Activated CD4-positive, CD25-positive, alpha-beta regulatory T cell treated with anti-CD3 and anti-CD28 coated beads, Interleukin-2, amount 50 U/mL, for 72 hours (primary cell): ENCODE data around the gene OR4K13.

Experiments
- DNase-seq: peaks from one replicate; pipeline ENCODE4 v3.0.0; 2021

The OR4K13 gene, protein sequence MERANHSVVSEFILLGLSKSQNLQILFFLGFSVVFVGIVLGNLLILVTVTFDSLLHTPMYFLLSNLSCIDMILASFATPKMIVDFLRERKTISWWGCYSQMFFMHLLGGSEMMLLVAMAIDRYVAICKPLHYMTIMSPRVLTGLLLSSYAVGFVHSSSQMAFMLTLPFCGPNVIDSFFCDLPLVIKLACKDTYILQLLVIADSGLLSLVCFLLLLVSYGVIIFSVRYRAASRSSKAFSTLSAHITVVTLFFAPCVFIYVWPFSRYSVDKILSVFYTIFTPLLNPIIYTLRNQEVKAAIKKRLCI

DNA sequence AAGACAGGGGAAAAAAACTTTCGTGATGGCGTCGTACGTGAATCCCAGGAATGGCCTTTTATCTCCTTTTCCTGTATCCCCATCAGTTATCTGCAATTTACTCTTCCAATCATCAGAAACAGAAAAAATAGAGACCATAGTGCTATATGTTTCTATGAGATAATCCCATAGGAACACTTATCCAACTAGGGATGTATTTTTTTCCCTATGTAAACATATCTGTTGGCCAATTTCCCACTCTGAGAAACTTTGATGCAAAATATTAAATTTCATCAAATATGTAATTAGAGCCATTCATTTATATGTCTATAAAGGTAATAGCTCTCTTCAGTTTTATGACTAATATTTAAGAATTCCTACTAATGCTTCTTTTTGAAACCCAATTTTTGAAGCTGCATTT, at the start of gene OR4K13:
Gene OR4K13, minus strand, starts transcription at position 101 of the 400 bp plus-strand sequence. CDS start 1,280 bp downstream, outside the sequence.
- DNase-seq = no peak

DNA sequence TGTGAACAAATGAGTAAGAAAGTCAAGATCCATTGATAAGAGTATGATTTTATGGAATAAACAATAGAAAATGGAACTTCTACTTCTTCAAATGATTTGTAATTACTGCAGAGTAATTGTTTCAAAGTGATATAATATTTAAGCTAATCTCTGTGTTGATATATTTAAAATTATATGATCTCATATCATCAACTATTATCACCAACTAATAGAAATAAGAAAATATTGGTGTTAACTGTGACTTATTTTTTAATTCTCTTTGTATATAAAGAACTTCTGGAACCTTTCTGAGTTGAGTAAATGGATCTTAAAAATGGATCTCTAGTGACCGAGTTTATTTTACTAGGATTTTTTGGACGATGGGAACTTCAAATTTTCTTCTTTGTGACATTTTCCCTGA, 23.9 kb upstream of the OR4K13 start, which contains the start of gene OR4L1:
Gene OR4L1, plus strand, starts transcription at position 301 of the 400 bp plus-strand sequence. Its CDS starts 0 bp downstream, at position 301.
- no peak for DNase-seq

DNA sequence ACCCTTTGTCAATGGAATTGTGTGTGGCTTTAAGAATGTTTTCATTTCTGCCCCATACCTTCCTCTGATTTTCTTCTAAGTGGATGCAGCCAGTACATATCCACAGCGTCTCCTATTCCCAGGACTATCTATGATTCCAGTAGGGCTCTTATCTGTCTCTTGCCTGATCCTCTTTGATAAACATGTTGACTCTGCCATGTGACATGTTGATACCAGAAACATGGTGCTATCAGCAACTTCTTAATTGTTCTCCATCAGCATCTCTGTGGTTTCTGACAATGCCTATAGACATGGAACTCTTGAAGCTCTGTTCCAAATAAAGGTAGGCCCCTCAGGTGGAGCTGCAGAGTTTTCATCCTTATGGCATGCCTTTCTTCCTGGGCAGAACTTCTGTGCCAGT, 12.4 kb upstream of the OR4K13 start:
- no peak for DNase-seq

DNA sequence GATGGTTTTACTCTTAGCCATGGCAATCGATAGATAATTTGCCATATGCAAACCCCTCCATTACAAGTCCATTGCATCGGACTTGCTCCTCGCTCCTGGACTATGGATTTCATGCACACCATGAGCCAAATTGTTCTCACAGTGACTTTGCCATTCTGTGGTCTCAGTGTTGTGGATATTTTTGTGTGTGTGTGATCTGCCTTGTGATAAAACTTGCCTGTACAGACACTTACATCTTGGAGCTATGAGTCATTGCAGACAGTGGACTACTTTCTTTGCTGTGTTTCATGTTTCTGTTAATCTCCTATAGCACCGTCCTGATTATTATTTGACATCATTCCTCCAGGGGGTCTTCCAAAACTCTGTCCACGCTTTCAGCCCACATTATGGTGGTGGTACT, 8.4 kb upstream of the OR4K13 start:
- DNase-seq = no peak

DNA sequence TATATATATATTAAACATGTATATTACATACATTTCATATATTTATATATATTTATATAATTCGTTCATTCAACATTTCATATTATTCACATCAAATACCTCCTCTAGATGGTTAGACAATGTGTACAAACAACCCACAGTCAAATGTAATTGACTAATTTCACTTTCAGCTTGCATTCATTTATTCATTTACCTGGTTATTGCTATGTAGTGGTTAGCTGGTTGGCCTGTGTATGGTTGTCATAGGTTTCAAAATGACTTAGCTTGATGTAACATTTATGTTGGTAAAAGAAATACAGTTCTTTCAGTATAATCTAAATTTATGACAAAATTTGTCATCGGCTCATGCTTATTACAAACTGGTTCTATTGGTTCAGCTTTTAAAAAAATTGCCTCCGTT, 389 bp downstream of the OR4K13 start:
- DNase-seq = no peak

DNA sequence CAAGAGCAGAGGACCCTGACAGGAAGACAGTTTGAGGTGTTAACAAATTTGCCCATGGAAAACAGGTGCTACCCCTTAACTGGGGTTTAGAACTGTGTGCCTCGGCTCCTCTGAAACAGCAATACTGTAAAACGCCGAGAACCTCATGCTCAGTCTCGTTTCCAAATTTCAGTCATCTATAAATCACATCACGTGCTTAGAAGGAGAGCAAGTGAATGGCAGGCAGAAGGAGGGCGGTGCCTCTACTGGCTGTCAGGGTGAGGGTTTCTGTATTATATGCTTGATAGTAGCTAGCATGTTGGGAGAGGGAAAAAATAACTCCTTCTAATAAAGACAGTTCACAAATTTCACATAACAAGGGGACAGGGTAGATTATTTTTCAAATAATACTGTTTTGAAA, 4.8 kb downstream of the OR4K13 start:
- DNase-seq = no peak

DNA sequence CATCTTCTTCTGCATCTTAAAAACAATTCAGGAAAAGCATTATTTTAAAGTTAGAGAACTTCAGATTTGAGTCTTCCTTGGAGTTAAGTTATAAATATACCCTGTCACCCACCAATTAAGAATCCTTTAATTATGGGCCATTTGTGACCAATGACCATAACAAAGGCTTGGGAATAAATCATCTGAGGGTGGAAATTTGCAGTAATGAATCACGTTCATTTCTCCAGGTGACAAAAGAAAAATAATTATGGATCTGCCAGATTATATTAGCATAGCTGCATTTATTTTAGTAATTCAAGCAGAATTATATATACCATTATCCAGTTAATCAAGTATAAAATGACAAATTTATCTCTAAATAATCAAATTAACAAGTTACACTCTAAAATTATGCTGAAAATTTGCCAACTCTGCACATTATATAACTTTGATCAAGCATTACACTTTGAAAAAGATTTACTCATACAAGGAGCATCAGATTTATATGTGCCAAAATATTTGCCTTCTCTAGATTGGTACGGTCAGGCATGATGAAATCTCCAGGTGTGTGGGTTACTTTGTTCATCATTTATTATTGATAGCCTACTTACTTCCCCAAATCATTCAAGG, 16.5 kb downstream of the OR4K13 start, which contains the start of gene OR4K14:
Gene OR4K14, minus strand, starts transcription at position 51 of the 609 bp plus-strand sequence. CDS start 4,114 bp downstream, outside the sequence.
- no peak for DNase-seq

DNA sequence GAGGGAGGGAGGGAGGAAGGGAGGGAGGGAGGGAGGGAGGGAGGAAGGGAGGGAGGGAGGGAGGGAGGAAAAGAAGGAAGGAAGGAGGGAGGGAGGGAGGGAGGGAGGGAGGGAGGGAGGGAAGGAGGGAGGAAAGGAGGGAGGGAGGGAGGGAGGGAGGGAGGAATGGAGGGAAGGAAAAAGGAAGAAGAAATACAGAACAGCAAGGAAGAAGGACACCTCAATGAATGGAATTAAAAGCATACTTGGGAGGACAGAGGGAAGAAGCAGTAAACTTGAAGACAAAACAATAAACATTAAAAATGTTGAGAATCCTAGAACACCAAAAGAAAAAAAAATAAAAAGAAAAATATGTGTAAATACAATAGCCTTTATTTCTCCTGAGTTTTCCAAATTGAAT, 27.7 kb downstream of the OR4K13 start:
- no peak for DNase-seq

DNA sequence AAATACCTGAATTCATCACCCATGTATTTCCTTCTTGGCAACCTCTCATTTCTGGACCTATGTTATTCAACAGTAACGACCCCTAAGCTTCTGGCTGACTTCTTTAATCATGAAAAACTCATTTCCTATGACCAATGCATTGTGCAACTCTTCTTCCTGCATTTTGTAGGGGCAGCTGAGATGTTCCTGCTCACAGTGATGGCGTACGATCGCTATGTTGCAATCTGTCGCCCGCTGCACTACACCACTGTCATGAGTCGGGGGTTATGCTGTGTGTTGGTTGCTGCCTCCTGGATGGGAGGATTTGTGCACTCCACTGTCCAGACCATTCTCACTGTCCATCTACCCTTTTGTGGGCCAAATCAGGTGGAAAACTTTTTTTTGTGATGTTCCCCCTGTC, 33.5 kb downstream of the OR4K13 start:
- DNase-seq = no peak

DNA sequence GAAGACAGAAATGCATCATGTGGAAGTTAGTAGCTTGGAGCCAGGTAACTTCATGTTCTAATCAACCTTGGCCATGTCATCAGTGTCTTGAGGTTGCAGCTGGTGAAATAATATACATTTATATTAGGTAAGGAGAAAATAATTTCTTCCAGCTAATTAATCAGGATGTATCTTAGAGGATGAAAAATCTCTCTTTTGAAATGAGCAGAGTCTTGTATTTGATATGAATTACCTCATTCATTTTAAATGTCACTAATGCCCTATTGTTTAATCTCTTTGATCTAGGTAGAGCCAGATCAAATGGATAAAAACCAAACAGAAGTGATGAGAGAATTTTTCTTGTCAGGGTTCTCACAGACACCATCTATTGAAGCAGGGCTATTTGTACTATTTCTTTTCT, 34.0 kb downstream of the OR4K13 start, which contains the start of gene OR4Q2:
Gene OR4Q2, plus strand, starts transcription at position 301 of the 400 bp plus-strand sequence.
- DNase-seq = no peak

DNA sequence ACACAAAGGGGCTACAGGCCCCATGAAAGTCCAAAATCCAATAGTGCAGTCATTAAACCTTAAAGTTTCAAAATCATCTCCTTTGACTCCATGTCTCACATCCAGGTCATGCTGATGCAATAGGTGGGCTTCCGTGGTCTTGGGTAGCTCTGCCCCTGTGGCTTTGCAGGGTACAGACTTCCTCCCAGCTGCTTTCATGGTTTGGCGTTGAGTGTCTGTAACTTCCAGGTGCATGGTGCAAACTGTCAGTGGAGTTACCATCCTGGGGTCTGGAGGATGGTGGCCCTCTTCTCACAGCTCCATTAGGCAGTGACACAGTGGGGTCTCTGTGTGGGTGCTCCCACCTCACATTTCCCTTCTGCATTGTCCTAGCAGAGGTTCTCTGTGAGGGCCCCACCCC, 42.4 kb downstream of the OR4K13 start:
- DNase-seq = no peak
